Measurements from ENCODE around the gene PARN. TPM values are rescaled to one million over a fixed set of nuclear protein-coding genes. Genes with fewer than 3 reads are reported as not detected.

Gene PARN
- total and polyA plus RNA-seq, 9 of the 15 experiments (the other 6 are each of a cell fraction or from before 2014, with no cell fraction given) = 9.6 to 51.3 (median 40.4) TPM

DNA sequence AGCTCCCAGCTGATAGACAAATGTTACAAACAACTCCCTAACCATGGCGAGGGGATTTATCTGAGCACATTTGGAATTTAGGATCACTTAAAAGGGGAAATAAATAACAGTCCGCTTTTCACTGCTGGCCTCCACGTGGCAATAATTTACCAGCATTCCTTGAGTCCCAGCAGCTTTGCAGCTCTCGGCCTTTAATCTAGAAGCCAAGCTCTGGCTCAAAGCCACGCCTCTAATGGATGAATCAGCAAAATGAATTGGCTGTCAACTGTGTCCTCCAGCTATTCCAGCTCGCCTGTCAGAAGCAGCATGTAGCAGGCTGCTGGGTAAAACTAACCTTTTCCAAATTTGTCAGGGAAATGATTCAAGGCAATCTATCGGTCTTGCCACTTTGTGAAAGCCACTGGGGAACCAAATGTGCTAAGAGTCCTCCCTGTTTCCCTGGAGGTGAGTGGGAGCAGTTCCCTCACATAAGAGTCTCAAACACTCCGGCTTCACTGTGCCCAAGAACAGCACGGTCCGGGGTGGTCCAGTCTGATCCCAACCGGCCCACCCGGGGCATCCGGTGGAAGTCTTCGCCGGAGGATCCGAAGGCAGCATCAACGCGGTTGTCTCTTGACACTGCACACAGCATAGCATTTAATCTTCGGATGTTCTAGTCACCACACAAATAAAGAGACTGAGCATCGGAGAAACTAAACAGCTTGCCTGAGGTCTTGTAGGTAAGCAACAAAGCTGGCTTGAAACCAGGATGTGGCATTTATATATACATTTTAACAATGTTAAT lies 143.3 kb downstream of the PARN start (continued):
- peak; percentile 95 for TF ChIP-seq MAFK (IDR thresholded peaks at IDR 0.05; ENCODE audit: low read length)
- TF ChIP-seq JUND (IDR thresholded peaks at IDR 0.05; ENCODE audit: borderline replicate concordance, low read depth, low read length) = peak; percentile 41; the same call in 1 of the 2 replicates
- TF ChIP-seq JUND (tag; IDR thresholded peaks at IDR 0.05; ENCODE audit: borderline replicate concordance, low read depth, low read length) = peak; percentile 70; the same call in 1 of the 3 replicates
- TF ChIP-seq BACH1 (tag; IDR thresholded peaks at IDR 0.05) = peak; percentile 91
- TF ChIP-seq KDM4B (IDR thresholded peaks at IDR 0.05; ENCODE audit: borderline replicate concordance in 2 of 2, low read depth in 1 of 2) = no peak
- TF ChIP-seq HDAC2 (IDR thresholded peaks at IDR 0.05) = peak; percentile 61; the same call in 1 of the 2 replicates
- TF ChIP-seq, protein P1, sequence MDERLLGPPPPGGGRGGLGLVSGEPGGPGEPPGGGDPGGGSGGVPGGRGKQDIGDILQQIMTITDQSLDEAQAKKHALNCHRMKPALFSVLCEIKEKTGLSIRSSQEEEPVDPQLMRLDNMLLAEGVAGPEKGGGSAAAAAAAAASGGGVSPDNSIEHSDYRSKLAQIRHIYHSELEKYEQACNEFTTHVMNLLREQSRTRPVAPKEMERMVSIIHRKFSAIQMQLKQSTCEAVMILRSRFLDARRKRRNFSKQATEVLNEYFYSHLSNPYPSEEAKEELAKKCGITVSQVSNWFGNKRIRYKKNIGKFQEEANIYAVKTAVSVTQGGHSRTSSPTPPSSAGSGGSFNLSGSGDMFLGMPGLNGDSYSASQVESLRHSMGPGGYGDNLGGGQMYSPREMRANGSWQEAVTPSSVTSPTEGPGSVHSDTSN (CRISPR knock-in tag; IDR thresholded peaks at IDR 0.05; ENCODE audit: low read depth) = no peak
- TF ChIP-seq, protein P1 (tag; conservative IDR thresholded peaks at IDR 0.05; ENCODE audit: low read depth) = peak; percentile 71
- TF ChIP-seq, protein P2, sequence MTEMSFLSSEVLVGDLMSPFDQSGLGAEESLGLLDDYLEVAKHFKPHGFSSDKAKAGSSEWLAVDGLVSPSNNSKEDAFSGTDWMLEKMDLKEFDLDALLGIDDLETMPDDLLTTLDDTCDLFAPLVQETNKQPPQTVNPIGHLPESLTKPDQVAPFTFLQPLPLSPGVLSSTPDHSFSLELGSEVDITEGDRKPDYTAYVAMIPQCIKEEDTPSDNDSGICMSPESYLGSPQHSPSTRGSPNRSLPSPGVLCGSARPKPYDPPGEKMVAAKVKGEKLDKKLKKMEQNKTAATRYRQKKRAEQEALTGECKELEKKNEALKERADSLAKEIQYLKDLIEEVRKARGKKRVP (CRISPR knock-in tag; IDR thresholded peaks at IDR 0.05) = no peak
- TF ChIP-seq GTF2A2 (tag; IDR thresholded peaks at IDR 0.05) = no peak
- TF ChIP-seq, protein P3, sequence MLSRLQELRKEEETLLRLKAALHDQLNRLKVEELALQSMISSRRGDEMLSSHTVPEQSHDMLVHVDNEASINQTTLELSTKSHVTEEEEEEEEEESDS (CRISPR knock-in tag; IDR thresholded peaks at IDR 0.05) = no peak
- TF ChIP-seq, protein P4, sequence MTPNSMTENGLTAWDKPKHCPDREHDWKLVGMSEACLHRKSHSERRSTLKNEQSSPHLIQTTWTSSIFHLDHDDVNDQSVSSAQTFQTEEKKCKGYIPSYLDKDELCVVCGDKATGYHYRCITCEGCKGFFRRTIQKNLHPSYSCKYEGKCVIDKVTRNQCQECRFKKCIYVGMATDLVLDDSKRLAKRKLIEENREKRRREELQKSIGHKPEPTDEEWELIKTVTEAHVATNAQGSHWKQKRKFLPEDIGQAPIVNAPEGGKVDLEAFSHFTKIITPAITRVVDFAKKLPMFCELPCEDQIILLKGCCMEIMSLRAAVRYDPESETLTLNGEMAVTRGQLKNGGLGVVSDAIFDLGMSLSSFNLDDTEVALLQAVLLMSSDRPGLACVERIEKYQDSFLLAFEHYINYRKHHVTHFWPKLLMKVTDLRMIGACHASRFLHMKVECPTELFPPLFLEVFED (CRISPR knock-in tag; conservative IDR thresholded peaks at IDR 0.05) = no peak
- no peak for TF ChIP-seq GABPA (tag; conservative IDR thresholded peaks at IDR 0.05; ENCODE audit: low read depth)
- no peak for TF ChIP-seq TGIF2 (CRISPR knock-in tag; IDR thresholded peaks at IDR 0.05)
- peak; percentile 50 for TF ChIP-seq RFX1 (IDR thresholded peaks at IDR 0.05)
- TF ChIP-seq HNRNPUL1 (IDR thresholded peaks at IDR 0.05; ENCODE audit: low read length) = no peak
- peak; percentile 57; the same call in 1 of the 2 replicates for TF ChIP-seq ARID1B (IDR thresholded peaks at IDR 0.05)
- TF ChIP-seq STAT5B (CRISPR knock-in tag; IDR thresholded peaks at IDR 0.05) = no peak
- no peak for TF ChIP-seq SRSF1 (IDR thresholded peaks at IDR 0.05; ENCODE audit: low read depth, low read length)
- TF ChIP-seq NFRKB (IDR thresholded peaks at IDR 0.05; ENCODE audit: low read depth) = 0 out of 2 replicates have a peak, but pooled peaks have one; percentile 4
- peak; percentile 72; the same call in 1 of the 2 replicates for TF ChIP-seq SMARCE1 (IDR thresholded peaks at IDR 0.05)
- TF ChIP-seq NELFE (IDR thresholded peaks at IDR 0.05; ENCODE audit: insufficient read depth, insufficient read length) = no peak
- no peak for TF ChIP-seq PML (IDR thresholded peaks at IDR 0.05; ENCODE audit: low read length)
- TF ChIP-seq KDM5B (IDR thresholded peaks at IDR 0.05; ENCODE audit: insufficient replicate concordance, low read depth, low read length) = peak; percentile 50
- 0 out of 2 replicates have a peak, but pooled peaks have one; percentile 8 for TF ChIP-seq ZNF766 (CRISPR knock-in tag; conservative IDR thresholded peaks at IDR 0.05)

All from K562 (cell line).